HG02885 (cell line): ENCODE data around the gene CCDC47.

Source experiments
- ATAC-seq: cut with Tn5 transposase; IDR thresholded peaks from one replicate; pipeline ENCODE4 v1.9.1; 2021; ENCODE audit warnings: mild to moderate bottlenecking; ENCODE audit not compliant: unreplicated experiment, poor library complexity

The CCDC47 gene

GRCh38 chr17:63699638-63700527, 73.5 kb downstream of the CCDC47 start, which contains the start of gene LIMD2:
TSS of gene LIMD2 (minus strand) at chr17:63700125. CDS start at chr17:63699298, 827 bp downstream.
- peak; percentile 23 for ATAC-seq

DNA sequence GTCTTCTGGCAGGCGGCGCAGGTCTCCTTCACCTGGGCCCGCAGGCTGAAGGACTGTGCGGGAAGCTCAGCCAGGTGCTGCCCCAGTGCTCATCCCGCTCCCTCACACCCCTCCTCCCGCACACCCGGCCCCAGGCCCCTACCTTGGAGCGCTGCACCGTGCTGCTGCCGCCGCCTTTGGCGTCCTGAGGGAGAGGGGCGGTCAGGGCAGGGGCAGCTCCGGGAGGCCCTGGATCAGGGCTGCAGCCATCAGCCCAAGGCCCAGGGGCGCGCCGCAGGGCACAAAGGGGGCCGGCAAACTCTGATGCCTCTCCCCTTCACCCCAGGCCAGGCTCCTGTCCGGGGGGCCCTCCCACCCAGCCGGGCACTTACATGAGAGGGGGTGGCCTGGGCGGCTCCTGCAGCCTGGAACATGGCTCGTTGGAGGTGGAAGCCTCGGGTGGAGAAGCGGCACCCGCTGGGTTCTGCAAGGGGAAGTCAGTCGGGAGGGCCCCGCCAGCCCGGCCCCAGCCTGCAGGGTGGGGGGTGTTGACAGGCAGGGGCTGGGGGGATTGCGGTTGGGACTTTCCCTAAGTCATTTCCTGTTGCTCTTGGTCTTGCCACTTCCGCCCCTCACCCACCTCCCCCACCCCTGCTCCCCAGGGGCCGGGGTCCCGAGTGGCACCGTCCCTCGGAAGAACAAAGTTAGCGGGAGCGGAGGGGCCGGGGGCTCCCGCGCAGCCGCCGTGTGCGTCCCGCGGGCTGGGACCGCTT, 74.3 kb downstream of the CCDC47 start:
- ATAC-seq = peak; percentile 29

DNA sequence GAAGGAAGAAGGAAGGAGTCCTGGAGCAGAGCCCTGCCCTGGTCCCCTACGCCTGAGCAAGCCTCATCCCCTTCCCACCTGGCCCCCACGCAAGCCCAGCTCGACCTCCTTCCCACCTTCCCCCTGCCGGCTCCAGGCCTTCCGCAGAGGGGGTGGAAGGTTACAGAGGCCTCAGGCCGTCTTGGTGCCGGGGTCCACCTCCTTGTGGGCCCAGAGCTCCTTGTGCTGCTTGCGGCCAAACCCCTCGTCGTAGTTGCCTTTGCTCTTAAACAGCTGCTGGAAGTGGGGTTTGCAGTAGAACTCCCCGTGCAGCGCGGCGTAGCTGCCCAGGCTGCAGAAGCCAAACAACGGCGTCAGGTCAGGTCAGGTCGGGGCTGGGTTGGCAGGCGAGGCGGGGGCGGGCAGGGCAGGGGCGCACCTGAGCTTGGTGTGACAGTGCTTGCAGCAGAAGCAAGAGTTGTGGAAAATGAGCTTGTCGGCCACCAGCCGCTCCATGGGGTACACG, 75.0 kb downstream of the CCDC47 start:
- ATAC-seq = no peak

DNA sequence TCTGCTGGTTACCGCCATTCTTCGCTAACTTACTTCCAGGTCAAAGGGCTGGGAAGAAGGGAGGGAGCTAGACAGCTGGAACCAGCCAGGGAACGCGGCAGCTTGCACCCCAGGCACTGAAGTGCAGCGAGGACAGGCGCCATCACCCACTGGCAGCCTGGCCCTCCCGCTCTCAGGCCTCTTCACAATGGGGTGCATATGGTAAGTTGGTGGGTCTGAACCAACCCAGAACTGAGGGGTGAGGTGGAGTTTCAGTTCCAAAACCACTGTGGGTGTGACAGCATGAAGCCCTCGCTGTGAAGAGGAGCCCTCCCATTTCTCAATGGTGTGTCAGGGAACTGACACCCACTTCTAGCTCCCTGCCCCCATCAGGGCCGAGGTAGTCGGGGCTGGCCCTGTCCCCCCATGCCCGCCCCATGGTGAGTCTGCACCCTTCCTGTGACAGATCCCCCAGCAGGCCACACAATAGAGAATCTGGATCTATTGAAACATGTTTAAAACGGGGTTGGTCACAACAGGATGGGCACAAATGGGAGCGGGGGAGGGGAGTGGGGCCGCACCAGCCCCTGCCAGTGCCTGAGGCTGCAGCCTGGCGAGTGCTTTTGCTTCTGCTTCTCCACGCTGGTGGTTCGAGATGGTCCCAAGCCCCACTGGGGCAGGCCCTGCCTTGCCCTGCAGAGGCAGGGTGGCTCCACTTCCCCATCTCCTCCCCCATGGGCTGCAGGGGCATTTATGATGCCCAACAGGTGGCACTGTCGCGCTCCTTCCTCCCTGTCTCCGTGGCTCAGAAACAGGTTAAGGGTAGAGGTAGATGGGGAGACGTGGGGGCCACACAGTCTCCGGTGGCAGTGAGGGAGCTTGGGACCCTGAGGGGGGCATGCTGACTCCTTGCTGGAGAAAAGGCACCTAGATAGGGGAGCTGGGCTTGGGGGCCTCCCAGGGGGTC, 75.8 kb downstream of the CCDC47 start:
- ATAC-seq = no peak

DNA sequence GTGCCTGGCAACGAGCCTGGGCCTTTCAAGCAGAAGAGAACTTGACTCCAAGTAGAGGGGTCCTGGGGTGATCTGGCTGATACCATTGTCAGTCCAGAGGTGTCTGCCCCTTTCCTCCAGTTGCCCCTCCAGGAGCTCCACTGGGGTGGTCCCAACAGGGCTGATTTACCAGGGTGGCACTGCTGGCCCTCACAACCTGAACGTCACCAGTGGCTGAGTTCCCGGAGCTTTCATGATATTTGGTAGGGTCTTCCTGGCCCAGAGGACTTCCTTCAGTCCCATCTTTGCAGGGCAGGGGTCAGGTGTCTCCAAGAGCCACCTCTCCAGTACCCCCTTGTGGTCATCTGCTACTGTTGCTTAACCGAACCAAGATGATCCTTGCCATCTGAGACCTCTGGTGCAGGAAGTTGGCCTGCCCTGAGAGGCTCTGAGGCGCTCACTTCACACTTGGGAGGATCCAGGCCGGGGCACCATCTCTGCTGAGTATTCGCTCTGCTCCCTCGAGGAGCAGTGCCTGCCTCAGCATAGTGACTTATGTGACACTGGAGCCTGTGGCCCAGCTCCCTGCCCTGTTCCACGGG, 76.9 kb downstream of the CCDC47 start:
- ATAC-seq = no peak

DNA sequence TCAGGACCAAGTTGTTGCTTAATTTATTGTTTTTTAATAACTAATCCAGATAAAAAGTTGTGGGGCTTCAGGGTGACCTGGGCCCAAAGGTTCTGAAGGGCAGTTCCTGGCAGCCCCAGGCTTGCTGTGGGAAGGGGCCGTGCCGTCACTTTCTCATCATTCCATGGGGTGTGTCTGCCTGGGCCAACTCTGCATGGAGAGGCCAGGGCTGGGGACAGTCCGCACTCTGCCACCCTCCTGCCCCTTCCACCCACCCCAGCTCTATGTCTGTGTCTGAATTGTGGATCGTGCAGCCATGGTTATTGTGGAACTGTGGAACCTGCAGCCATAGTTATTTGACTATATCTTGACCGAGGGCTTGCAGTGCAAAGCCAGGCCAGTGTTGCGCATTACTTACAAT, 77.5 kb downstream of the CCDC47 start:
- ATAC-seq = no peak
